ENCODE results near the gene HECTD4.
A peak's percentile ranks its signal among the peaks of the same experiment; 100 is the strongest.

The HECTD4 gene

DNA sequence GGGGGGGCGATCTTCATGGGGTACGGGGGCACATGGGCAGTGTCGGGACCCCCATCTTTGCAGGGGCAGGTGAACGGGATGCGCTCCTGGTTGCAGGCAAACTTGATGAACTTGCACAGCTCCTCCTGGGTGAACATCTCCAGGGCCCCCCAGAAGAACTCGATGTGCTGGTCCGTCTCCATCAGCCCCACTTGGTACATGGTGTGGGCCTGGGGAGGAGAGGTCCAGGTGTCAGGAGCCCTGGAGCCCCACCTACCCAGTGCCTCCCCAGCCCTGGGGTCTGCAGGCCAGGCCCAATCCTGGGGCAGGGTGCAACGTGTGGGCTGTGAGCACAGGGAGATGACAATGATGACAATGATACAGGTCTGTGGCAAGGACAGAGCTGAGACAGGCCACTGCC is 219.2 kb downstream of the HECTD4 start:
- Histone ChIP-seq H3K27me3 (ENCODE audit: control insufficient read depth in 3 of 3, insufficient read depth in 3 of 3, low read depth in 1 of 3, low read length in 3 of 3) (no peaks in the 10 kb centered on the region), H4K91ac (ENCODE audit: low read depth, low read length, poor library complexity) (no peak overlapping the region), H4K8ac (ENCODE audit: low read depth, low read length) (no peak overlapping the region), H3K14ac (ENCODE audit: low read length) (peak overlapping the region; percentile 21), H3K9ac (ENCODE audit: low read depth, low read length, poor library complexity) (peak overlapping the region; percentile 40), H3K36me3 (replicated peaks in 1 of 2; ENCODE audit: control insufficient read depth in 2 of 2, insufficient read depth in 2 of 2, low read length in 2 of 2) (peaks cover 21 to 86% of the 10 kb centered on the region in 2 donors), H3K4me3 (ENCODE audit: low read length in 2 of 2) (no peak overlapping the region), H3K23ac (ENCODE audit: low read depth, low read length, poor library complexity) (no peak overlapping the region), H2BK120ac (ENCODE audit: low read depth, low read length) (no peak overlapping the region), H2BK15ac (ENCODE audit: low read length) (no peak overlapping the region), H3K4ac (ENCODE audit: low read length) (peak overlapping the region; percentile 32), H3K79me1 (ENCODE audit: low read depth, low read length) (peaks cover 1% of the 10 kb centered on the region), H2AK5ac (ENCODE audit: low read depth, low read length) (no peak overlapping the region), H3K4me1 (ENCODE audit: control insufficient read depth in 2 of 2, insufficient read depth in 1 of 2, low read depth in 1 of 2, low read length in 2 of 2) (no peaks in the 10 kb centered on the region), H3K18ac (ENCODE audit: low read length) (peak overlapping the region; percentile 75), H3K27ac (replicated peaks; ENCODE audit: low read length) (no peak overlapping the region), H2BK12ac (ENCODE audit: low read length) (peak overlapping the region; percentile 36), H2AFZ (ENCODE audit: low read length) (no peak overlapping the region), H3K4me2 (ENCODE audit: insufficient read depth, low read length, poor library complexity, severe bottlenecking) (no peak overlapping the region), H3K9me3 (replicated peaks in 1 of 2; ENCODE audit: control insufficient read depth in 2 of 2, insufficient read depth in 1 of 2, low read depth in 1 of 2, low read length in 2 of 2) (peaks cover 17 to 23% of the 10 kb centered on the region in 2 donors), H2BK5ac (ENCODE audit: low read length) (peak overlapping the region; percentile 29)
- no peak for DNase-seq (ENCODE audit: low spot score)
- no CpG with 5 or more reads among the region's 8 CpGs for WGBS, 2 donors (ENCODE audit: extremely low coverage in 2 of 2, insufficient read length in 2 of 2, insufficient replicate concordance in 1 of 2)

DNA sequence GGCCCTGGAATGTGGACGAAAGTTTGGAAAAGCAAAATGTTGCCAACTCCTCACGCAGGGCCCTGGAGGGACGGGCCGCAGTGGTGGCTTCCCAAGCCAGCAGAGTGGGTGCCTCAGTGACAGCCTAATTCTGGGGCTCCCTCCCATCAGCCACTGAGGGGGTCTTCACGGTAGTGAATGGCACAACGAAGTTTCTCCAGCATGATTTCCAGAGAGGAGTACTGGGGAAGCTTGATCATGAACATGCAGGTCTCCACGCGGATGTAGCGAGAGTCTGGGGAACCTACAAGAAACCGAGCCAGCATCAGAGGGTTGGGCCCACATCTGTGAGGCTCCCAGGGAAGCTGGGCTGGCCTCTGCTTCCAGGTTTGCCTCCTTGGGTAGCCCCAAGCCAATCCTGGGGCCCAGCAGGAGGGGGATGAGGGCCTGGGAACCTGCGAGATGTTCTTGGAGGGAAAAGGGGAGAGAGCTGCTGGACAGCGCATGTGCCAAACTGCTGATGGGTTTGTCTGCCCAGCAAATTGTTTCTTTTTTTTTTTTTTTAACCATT is 219.9 kb downstream of the HECTD4 start:
- WGBS, 2 donors (ENCODE audit: extremely low coverage in 2 of 2, insufficient read length in 2 of 2, insufficient replicate concordance in 1 of 2), result no CpG with 5 or more reads among the region's 12 CpGs
- no peak overlapping the region for H3K23ac ChIP-seq (ENCODE audit: low read depth, low read length, poor library complexity)

GRCh38 chr12:112161711-112162110 is 220.5 kb downstream of the HECTD4 start:
- H3K4me3 ChIP-seq (ENCODE audit: low read length in 2 of 2), result no peak overlapping the region
- peaks cover 17 to 26% of the 10 kb centered on the region in 2 donors for H3K9me3 ChIP-seq (replicated peaks in 1 of 2; ENCODE audit: control insufficient read depth in 2 of 2, insufficient read depth in 1 of 2, low read depth in 1 of 2, low read length in 2 of 2)
- no peak overlapping the region for H2BK12ac ChIP-seq (ENCODE audit: low read length)
- no peak overlapping the region for H2AK5ac ChIP-seq (ENCODE audit: low read depth, low read length)
- WGBS, 2 donors (ENCODE audit: extremely low coverage in 2 of 2, insufficient read length in 2 of 2, insufficient replicate concordance in 1 of 2), result no CpG with 5 or more reads among the region's 9 CpGs
- H4K8ac ChIP-seq (ENCODE audit: low read depth, low read length), result no peak overlapping the region
- H3K14ac ChIP-seq (ENCODE audit: low read length), result no peak overlapping the region
- no peak overlapping the region for H3K9ac ChIP-seq (ENCODE audit: low read depth, low read length, poor library complexity)
- H3K27ac ChIP-seq (replicated peaks; ENCODE audit: low read length), result no peak overlapping the region
- no peak overlapping the region for H2BK120ac ChIP-seq (ENCODE audit: low read depth, low read length)
- H2AFZ ChIP-seq (ENCODE audit: low read length), result no peak overlapping the region
- no peak overlapping the region for H3K4ac ChIP-seq (ENCODE audit: low read length)
- no peak for DNase-seq (ENCODE audit: low spot score)
- H3K18ac ChIP-seq (ENCODE audit: low read length), result no peak overlapping the region
- H2BK15ac ChIP-seq (ENCODE audit: low read length), result no peak overlapping the region
- H3K27me3 ChIP-seq (ENCODE audit: control insufficient read depth in 3 of 3, insufficient read depth in 3 of 3, low read depth in 1 of 3, low read length in 3 of 3), result no peaks in the 10 kb centered on the region
- peak overlapping the region; percentile 2 for H3K4me2 ChIP-seq (ENCODE audit: insufficient read depth, low read length, poor library complexity, severe bottlenecking)
- peaks cover 1% of the 10 kb centered on the region for H3K79me1 ChIP-seq (ENCODE audit: low read depth, low read length)
- H4K91ac ChIP-seq (ENCODE audit: low read depth, low read length, poor library complexity), result no peak overlapping the region
- H3K4me1 ChIP-seq (ENCODE audit: control insufficient read depth in 2 of 2, insufficient read depth in 1 of 2, low read depth in 1 of 2, low read length in 2 of 2), result no peaks in the 10 kb centered on the region
- peaks cover 21 to 75% of the 10 kb centered on the region in 2 donors for H3K36me3 ChIP-seq (replicated peaks in 1 of 2; ENCODE audit: control insufficient read depth in 2 of 2, insufficient read depth in 2 of 2, low read length in 2 of 2)
- no peak overlapping the region for H3K23ac ChIP-seq (ENCODE audit: low read depth, low read length, poor library complexity)
- no peak overlapping the region for H2BK5ac ChIP-seq (ENCODE audit: low read length)

More for the DNA sequence above, 219.9 kb downstream of the HECTD4 start:
- Histone ChIP-seq H3K9me3 (replicated peaks in 1 of 2; ENCODE audit: control insufficient read depth in 2 of 2, insufficient read depth in 1 of 2, low read depth in 1 of 2, low read length in 2 of 2) (peaks cover 17 to 26% of the 10 kb centered on the region in 2 donors), H3K27ac (replicated peaks; ENCODE audit: low read length) (no peak overlapping the region), H3K36me3 (replicated peaks in 1 of 2; ENCODE audit: control insufficient read depth in 2 of 2, insufficient read depth in 2 of 2, low read length in 2 of 2) (peaks cover 21 to 81% of the 10 kb centered on the region in 2 donors), H4K8ac (ENCODE audit: low read depth, low read length) (no peak overlapping the region), H3K4me3 (ENCODE audit: low read length in 2 of 2) (no peak overlapping the region), H2AK5ac (ENCODE audit: low read depth, low read length) (no peak overlapping the region), H3K14ac (ENCODE audit: low read length) (no peak overlapping the region), H2BK120ac (ENCODE audit: low read depth, low read length) (no peak overlapping the region), H3K79me1 (ENCODE audit: low read depth, low read length) (peaks cover 1% of the 10 kb centered on the region), H3K4ac (ENCODE audit: low read length) (no peak overlapping the region), H3K18ac (ENCODE audit: low read length) (no peak overlapping the region), H3K4me1 (ENCODE audit: control insufficient read depth in 2 of 2, insufficient read depth in 1 of 2, low read depth in 1 of 2, low read length in 2 of 2) (no peaks in the 10 kb centered on the region), H2AFZ (ENCODE audit: low read length) (no peak overlapping the region), H3K27me3 (ENCODE audit: control insufficient read depth in 3 of 3, insufficient read depth in 3 of 3, low read depth in 1 of 3, low read length in 3 of 3) (no peaks in the 10 kb centered on the region), H2BK5ac (ENCODE audit: low read length) (no peak overlapping the region), H2BK12ac (ENCODE audit: low read length) (no peak overlapping the region), H4K91ac (ENCODE audit: low read depth, low read length, poor library complexity) (no peak overlapping the region), H2BK15ac (ENCODE audit: low read length) (no peak overlapping the region), H3K4me2 (ENCODE audit: insufficient read depth, low read length, poor library complexity, severe bottlenecking) (no peak overlapping the region), H3K9ac (ENCODE audit: low read depth, low read length, poor library complexity) (no peak overlapping the region)
- no peak for DNase-seq (ENCODE audit: low spot score)

GRCh38 chr12:112160611-112161010 is 221.6 kb downstream of the HECTD4 start:
- H3K27me3 ChIP-seq (ENCODE audit: control insufficient read depth in 3 of 3, insufficient read depth in 3 of 3, low read depth in 1 of 3, low read length in 3 of 3), result no peaks in the 10 kb centered on the region
- no peak overlapping the region for H3K9ac ChIP-seq (ENCODE audit: low read depth, low read length, poor library complexity)
- H2AFZ ChIP-seq (ENCODE audit: low read length), result no peak overlapping the region
- H3K14ac ChIP-seq (ENCODE audit: low read length), result no peak overlapping the region
- no peak overlapping the region for H2BK15ac ChIP-seq (ENCODE audit: low read length)
- no peak overlapping the region for H2BK12ac ChIP-seq (ENCODE audit: low read length)
- no peak for DNase-seq (ENCODE audit: low spot score)
- no peak overlapping the region for H3K27ac ChIP-seq (replicated peaks; ENCODE audit: low read length)
- H3K4me2 ChIP-seq (ENCODE audit: insufficient read depth, low read length, poor library complexity, severe bottlenecking), result no peak overlapping the region
- peaks cover 21 to 66% of the 10 kb centered on the region in 2 donors for H3K36me3 ChIP-seq (replicated peaks in 1 of 2; ENCODE audit: control insufficient read depth in 2 of 2, insufficient read depth in 2 of 2, low read length in 2 of 2)
- no peak overlapping the region for H4K91ac ChIP-seq (ENCODE audit: low read depth, low read length, poor library complexity)
- no peak overlapping the region for H3K23ac ChIP-seq (ENCODE audit: low read depth, low read length, poor library complexity)
- no peak overlapping the region for H4K8ac ChIP-seq (ENCODE audit: low read depth, low read length)
- no peaks in the 10 kb centered on the region for H3K79me1 ChIP-seq (ENCODE audit: low read depth, low read length)
- no peak overlapping the region for H3K4me3 ChIP-seq (ENCODE audit: low read length in 2 of 2)
- peaks cover 17 to 26% of the 10 kb centered on the region in 2 donors for H3K9me3 ChIP-seq (replicated peaks in 1 of 2; ENCODE audit: control insufficient read depth in 2 of 2, insufficient read depth in 1 of 2, low read depth in 1 of 2, low read length in 2 of 2)
- H3K4ac ChIP-seq (ENCODE audit: low read length), result no peak overlapping the region
- H2BK120ac ChIP-seq (ENCODE audit: low read depth, low read length), result no peak overlapping the region
- H2AK5ac ChIP-seq (ENCODE audit: low read depth, low read length), result no peak overlapping the region
- no peaks in the 10 kb centered on the region for H3K4me1 ChIP-seq (ENCODE audit: control insufficient read depth in 2 of 2, insufficient read depth in 1 of 2, low read depth in 1 of 2, low read length in 2 of 2)
- no peak overlapping the region for H2BK5ac ChIP-seq (ENCODE audit: low read length)
- no CpG with 5 or more reads among the region's 6 CpGs for WGBS, 2 donors (ENCODE audit: extremely low coverage in 2 of 2, insufficient read length in 2 of 2, insufficient replicate concordance in 1 of 2)
- no peak overlapping the region for H3K18ac ChIP-seq (ENCODE audit: low read length)

Data from neuronal stem cell (in vitro differentiated cells).